HEK293 (cell line): ENCODE results near the gene PPP1R3G.

Experiments used
- ELK4 ChIP-seq: IDR thresholded peaks from 2 replicates; pipeline ENCODE4 v1.6.1; 2011; ENCODE audit warnings: mild to moderate bottlenecking, low read depth, low read length, borderline replicate concordance
- KLF9 ChIP-seq: fragments of 450-650 bp; formaldehyde crosslinking; IDR thresholded peaks from 2 replicates; pipeline ENCODE4 v1.5.1; 2016; ENCODE audit warnings: missing biosample characterization, missing genetic modification characterization, low read depth
- PRDM4 ChIP-seq: fragments of 450-650 bp; formaldehyde crosslinking; IDR thresholded peaks from 2 replicates; pipeline ENCODE4 v1.5.1; 2017; ENCODE audit warnings: missing biosample characterization, missing genetic modification characterization
- SP2 ChIP-seq: fragments of 450-650 bp; formaldehyde crosslinking; IDR thresholded peaks from 2 replicates; pipeline ENCODE4 v1.5.1; 2016; ENCODE audit warnings: missing biosample characterization, missing genetic modification characterization
- TRIM28 ChIP-seq: IDR thresholded peaks from 2 replicates; pipeline ENCODE4 v1.6.1; 2011; ENCODE audit warnings: low read length, control low read depth, borderline replicate concordance
- ZNF132 ChIP-seq: fragments of 450-650 bp; formaldehyde crosslinking; IDR thresholded peaks from 2 replicates; pipeline ENCODE4 v1.5.1; 2017; ENCODE audit warnings: missing biosample characterization, missing genetic modification characterization, borderline replicate concordance
- ZNF292 ChIP-seq: fragments of 450-650 bp; formaldehyde crosslinking; IDR thresholded peaks from 2 replicates; pipeline ENCODE4 v1.5.1; 2016; ENCODE audit warnings: low read depth, missing biosample characterization, missing genetic modification characterization, borderline replicate concordance
- ZNF423 ChIP-seq: fragments of 450-650 bp; formaldehyde crosslinking; IDR thresholded peaks from 2 replicates; pipeline ENCODE4 v1.5.1; 2016; ENCODE audit warnings: missing biosample characterization, missing genetic modification characterization
- TF ChIP-seq, protein P1 (sequence below): fragments of 450-650 bp; formaldehyde crosslinking; IDR thresholded peaks from 2 replicates; pipeline ENCODE4 v1.5.1; 2016; ENCODE audit warnings: missing biosample characterization, missing genetic modification characterization
- TF ChIP-seq, protein P2 (sequence below): fragments of 450-650 bp; formaldehyde crosslinking; IDR thresholded peaks from 2 replicates; pipeline ENCODE4 v1.5.1; 2016; ENCODE audit warnings: missing biosample characterization, missing genetic modification characterization
- TF ChIP-seq, protein P3 (sequence below): fragments of 450-650 bp; formaldehyde crosslinking; IDR thresholded peaks from 2 replicates; pipeline ENCODE4 v1.5.1; 2017; ENCODE audit warnings: missing biosample characterization, missing genetic modification characterization

GRCh38 chr6:5135788-5136376, 50.7 kb downstream of the PPP1R3G start:
- TF ChIP-seq, protein P1, sequence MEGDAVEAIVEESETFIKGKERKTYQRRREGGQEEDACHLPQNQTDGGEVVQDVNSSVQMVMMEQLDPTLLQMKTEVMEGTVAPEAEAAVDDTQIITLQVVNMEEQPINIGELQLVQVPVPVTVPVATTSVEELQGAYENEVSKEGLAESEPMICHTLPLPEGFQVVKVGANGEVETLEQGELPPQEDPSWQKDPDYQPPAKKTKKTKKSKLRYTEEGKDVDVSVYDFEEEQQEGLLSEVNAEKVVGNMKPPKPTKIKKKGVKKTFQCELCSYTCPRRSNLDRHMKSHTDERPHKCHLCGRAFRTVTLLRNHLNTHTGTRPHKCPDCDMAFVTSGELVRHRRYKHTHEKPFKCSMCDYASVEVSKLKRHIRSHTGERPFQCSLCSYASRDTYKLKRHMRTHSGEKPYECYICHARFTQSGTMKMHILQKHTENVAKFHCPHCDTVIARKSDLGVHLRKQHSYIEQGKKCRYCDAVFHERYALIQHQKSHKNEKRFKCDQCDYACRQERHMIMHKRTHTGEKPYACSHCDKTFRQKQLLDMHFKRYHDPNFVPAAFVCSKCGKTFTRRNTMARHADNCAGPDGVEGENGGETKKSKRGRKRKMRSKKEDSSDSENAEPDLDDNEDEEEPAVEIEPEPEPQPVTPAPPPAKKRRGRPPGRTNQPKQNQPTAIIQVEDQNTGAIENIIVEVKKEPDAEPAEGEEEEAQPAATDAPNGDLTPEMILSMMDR (tag by site-specific recombination): no peak
- no peak for TF ChIP-seq ZNF423 (tag by site-specific recombination)
- TF ChIP-seq KLF9 (tag by site-specific recombination): no peak
- TF ChIP-seq, protein P2, sequence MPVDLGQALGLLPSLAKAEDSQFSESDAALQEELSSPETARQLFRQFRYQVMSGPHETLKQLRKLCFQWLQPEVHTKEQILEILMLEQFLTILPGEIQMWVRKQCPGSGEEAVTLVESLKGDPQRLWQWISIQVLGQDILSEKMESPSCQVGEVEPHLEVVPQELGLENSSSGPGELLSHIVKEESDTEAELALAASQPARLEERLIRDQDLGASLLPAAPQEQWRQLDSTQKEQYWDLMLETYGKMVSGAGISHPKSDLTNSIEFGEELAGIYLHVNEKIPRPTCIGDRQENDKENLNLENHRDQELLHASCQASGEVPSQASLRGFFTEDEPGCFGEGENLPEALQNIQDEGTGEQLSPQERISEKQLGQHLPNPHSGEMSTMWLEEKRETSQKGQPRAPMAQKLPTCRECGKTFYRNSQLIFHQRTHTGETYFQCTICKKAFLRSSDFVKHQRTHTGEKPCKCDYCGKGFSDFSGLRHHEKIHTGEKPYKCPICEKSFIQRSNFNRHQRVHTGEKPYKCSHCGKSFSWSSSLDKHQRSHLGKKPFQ: no peak
- TF ChIP-seq TRIM28: no peak
- TF ChIP-seq ZNF292 (tag by site-specific recombination): no peak
- TF ChIP-seq ELK4: no peak
- TF ChIP-seq, protein P3, sequence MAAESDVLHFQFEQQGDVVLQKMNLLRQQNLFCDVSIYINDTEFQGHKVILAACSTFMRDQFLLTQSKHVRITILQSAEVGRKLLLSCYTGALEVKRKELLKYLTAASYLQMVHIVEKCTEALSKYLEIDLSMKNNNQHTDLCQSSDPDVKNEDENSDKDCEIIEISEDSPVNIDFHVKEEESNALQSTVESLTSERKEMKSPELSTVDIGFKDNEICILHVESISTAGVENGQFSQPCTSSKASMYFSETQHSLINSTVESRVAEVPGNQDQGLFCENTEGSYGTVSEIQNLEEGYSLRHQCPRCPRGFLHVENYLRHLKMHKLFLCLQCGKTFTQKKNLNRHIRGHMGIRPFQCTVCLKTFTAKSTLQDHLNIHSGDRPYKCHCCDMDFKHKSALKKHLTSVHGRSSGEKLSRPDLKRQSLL (tag by site-specific recombination): no peak
- no peak for TF ChIP-seq PRDM4 (tag by site-specific recombination)
- TF ChIP-seq SP2 (tag by site-specific recombination): no peak
- no peak for TF ChIP-seq ZNF132 (tag by site-specific recombination)
